ENCODE results near the gene PPP1R14B.
A peak's percentile ranks its signal among the peaks of the same experiment; 100 is the strongest.

Gene PPP1R14B

GRCh38 chr11:64210301-64211020 is 36.3 kb downstream of the PPP1R14B start:
- Mint-ChIP-seq H3K36me3 (ENCODE audit: low read depth) (peaks cover 93% of the 10 kb centered on the region), H3K4me1 (ENCODE audit: low read depth) (peaks cover 63% of the 10 kb centered on the region), H3K4me3 (peak overlapping the region; percentile 6)

GRCh38 chr11:64209563-64209843 is 37.2 kb downstream of the PPP1R14B start:
- peak overlapping the region; percentile 98 for H3K4me3 Mint-ChIP-seq
- H3K27me3 Mint-ChIP-seq, result no peaks in the 10 kb centered on the region
- no peak for DNase-seq
- H3K4me1 Mint-ChIP-seq (ENCODE audit: low read depth), result peaks cover 60% of the 10 kb centered on the region
- peak overlapping the region; percentile 99 for H3K27ac Mint-ChIP-seq
- H3K9me3 Mint-ChIP-seq, result no peaks in the 10 kb centered on the region
- H3K36me3 Mint-ChIP-seq (ENCODE audit: low read depth), result peaks cover 93% of the 10 kb centered on the region

More at GRCh38 chr11:64210301-64211020, 36.3 kb downstream of the PPP1R14B start:
- no peak for DNase-seq
- no peaks in the 10 kb centered on the region for H3K27me3 Mint-ChIP-seq
- H3K9me3 Mint-ChIP-seq, result no peaks in the 10 kb centered on the region
- peak overlapping the region; percentile 99 for H3K27ac Mint-ChIP-seq

GRCh38 chr11:64208796-64209562 is 37.8 kb downstream of the PPP1R14B start:
- H3K4me1 Mint-ChIP-seq (ENCODE audit: low read depth), result peaks cover 61% of the 10 kb centered on the region

GRCh38 chr11:64208086-64208795 is 38.5 kb downstream of the PPP1R14B start:
- Mint-ChIP-seq H3K4me1 (ENCODE audit: low read depth) (peaks cover 62% of the 10 kb centered on the region), H3K27me3 (no peaks in the 10 kb centered on the region), H3K27ac (peak overlapping the region; percentile 99), H3K9me3 (no peaks in the 10 kb centered on the region), H3K36me3 (ENCODE audit: low read depth) (peaks cover 95% of the 10 kb centered on the region), H3K4me3 (peak overlapping the region; percentile 98)
- no peak for DNase-seq

More at GRCh38 chr11:64208796-64209562, 37.8 kb downstream of the PPP1R14B start:
- Mint-ChIP-seq H3K4me3 (peak overlapping the region; percentile 98), H3K9me3 (no peaks in the 10 kb centered on the region), H3K27me3 (no peaks in the 10 kb centered on the region), H3K27ac (peak overlapping the region; percentile 99), H3K36me3 (ENCODE audit: low read depth) (peaks cover 93% of the 10 kb centered on the region)
- DNase-seq, result no peak

GRCh38 chr11:64207256-64208085 is 39.3 kb downstream of the PPP1R14B start:
- Mint-ChIP-seq H3K27me3 (no peaks in the 10 kb centered on the region), H3K36me3 (ENCODE audit: low read depth) (peaks cover 97% of the 10 kb centered on the region), H3K4me3 (peak overlapping the region; percentile 98), H3K9me3 (no peaks in the 10 kb centered on the region), H3K4me1 (ENCODE audit: low read depth) (peaks cover 64% of the 10 kb centered on the region), H3K27ac (peak overlapping the region; percentile 99)
- DNase-seq, result peak; percentile 90

- peaks cover 60% of the 10 kb centered on the region for H3K4me1 Mint-ChIP-seq (ENCODE audit: low read depth)
- peak within 1 kb of the TSS; percentile 98 for H3K4me3 Mint-ChIP-seq
- peak within 1 kb of the TSS; percentile 99 for H3K27ac Mint-ChIP-seq
- H3K27me3 Mint-ChIP-seq, result no peaks in the 10 kb centered on the region
- DNase-seq, result peak; percentile 84
- H3K9me3 Mint-ChIP-seq, result no peaks in the 10 kb centered on the region
- H3K36me3 Mint-ChIP-seq (ENCODE audit: low read depth), result peaks cover 97% of the 10 kb centered on the region
Measured at GRCh38 chr11:64206457-64207255, 40.1 kb downstream of the PPP1R14B start, which contains the start of gene FERMT3. Gene FERMT3, plus strand, starts transcription at chr11:64206721. Its CDS starts 644 bp downstream, at chr11:64207365.

- peaks cover 99% of the 10 kb centered on the region for H3K36me3 Mint-ChIP-seq (ENCODE audit: low read depth)
- peaks cover 49% of the 10 kb centered on the region for H3K4me1 Mint-ChIP-seq (ENCODE audit: low read depth)
- no peaks in the 10 kb centered on the region for H3K9me3 Mint-ChIP-seq
- peak; percentile 78 for DNase-seq
- peak overlapping the region; percentile 34 for H3K4me3 Mint-ChIP-seq
- H3K27me3 Mint-ChIP-seq, result no peaks in the 10 kb centered on the region
- peak overlapping the region; percentile 99 for H3K27ac Mint-ChIP-seq
Measured at GRCh38 chr11:64204464-64204989, 42.2 kb downstream of the PPP1R14B start.

GRCh38 chr11:64204080-64204440 is 42.7 kb downstream of the PPP1R14B start:
- peaks cover 45% of the 10 kb centered on the region for H3K4me1 Mint-ChIP-seq (ENCODE audit: low read depth)
- no peaks in the 10 kb centered on the region for H3K9me3 Mint-ChIP-seq
- DNase-seq, result no peak
- no peaks in the 10 kb centered on the region for H3K27me3 Mint-ChIP-seq
- peak overlapping the region; percentile 99 for H3K27ac Mint-ChIP-seq
- H3K36me3 Mint-ChIP-seq (ENCODE audit: low read depth), result peaks cover 99% of the 10 kb centered on the region
- no peak overlapping the region for H3K4me3 Mint-ChIP-seq

GRCh38 chr11:64203421-64204079 is 43.2 kb downstream of the PPP1R14B start:
- no peak for DNase-seq
- peaks cover 99% of the 10 kb centered on the region for H3K36me3 Mint-ChIP-seq (ENCODE audit: low read depth)
- H3K4me3 Mint-ChIP-seq, result no peak overlapping the region
- no peaks in the 10 kb centered on the region for H3K9me3 Mint-ChIP-seq
- H3K27ac Mint-ChIP-seq, result peak overlapping the region; percentile 23
- H3K4me1 Mint-ChIP-seq (ENCODE audit: low read depth), result peaks cover 40% of the 10 kb centered on the region
- H3K27me3 Mint-ChIP-seq, result no peaks in the 10 kb centered on the region

GRCh38 chr11:64202992-64203391 is 43.8 kb downstream of the PPP1R14B start:
- Mint-ChIP-seq H3K4me1 (ENCODE audit: low read depth) (peaks cover 38% of the 10 kb centered on the region), H3K4me3 (no peak overlapping the region), H3K9me3 (no peaks in the 10 kb centered on the region), H3K36me3 (ENCODE audit: low read depth) (peaks cover 99% of the 10 kb centered on the region), H3K27me3 (no peaks in the 10 kb centered on the region), H3K27ac (peak overlapping the region; percentile 23)
- DNase-seq, result no peak

GRCh38 chr11:64201543-64201942 is 45.2 kb downstream of the PPP1R14B start:
- Mint-ChIP-seq H3K27ac (peak overlapping the region; percentile 80), H3K4me1 (ENCODE audit: low read depth) (peaks cover 36% of the 10 kb centered on the region), H3K9me3 (no peaks in the 10 kb centered on the region), H3K36me3 (ENCODE audit: low read depth) (peaks cover 99% of the 10 kb centered on the region), H3K4me3 (no peak overlapping the region), H3K27me3 (no peaks in the 10 kb centered on the region)
- DNase-seq, result no peak

- DNase-seq, result no peak
- no peaks in the 10 kb centered on the region for H3K9me3 Mint-ChIP-seq
- no peaks in the 10 kb centered on the region for H3K27me3 Mint-ChIP-seq
- peaks cover 29% of the 10 kb centered on the region for H3K4me1 Mint-ChIP-seq (ENCODE audit: low read depth)
- H3K36me3 Mint-ChIP-seq (ENCODE audit: low read depth), result peaks cover 99% of the 10 kb centered on the region
- H3K27ac Mint-ChIP-seq, result no peak overlapping the region
- H3K4me3 Mint-ChIP-seq, result no peak overlapping the region
Measured at GRCh38 chr11:64198511-64198910, 48.2 kb downstream of the PPP1R14B start.

- no peaks in the 10 kb centered on the region for H3K9me3 Mint-ChIP-seq
- H3K27me3 Mint-ChIP-seq, result no peaks in the 10 kb centered on the region
- no peak for DNase-seq
- peaks cover 31% of the 10 kb centered on the region for H3K4me1 Mint-ChIP-seq (ENCODE audit: low read depth)
- H3K36me3 Mint-ChIP-seq (ENCODE audit: low read depth), result peaks cover 99% of the 10 kb centered on the region
- H3K4me3 Mint-ChIP-seq, result no peak overlapping the region
- H3K27ac Mint-ChIP-seq, result peak overlapping the region; percentile 70
Measured at GRCh38 chr11:64196626-64197025, 50.1 kb downstream of the PPP1R14B start.
